Fibroblast of the aortic adventitia (primary cell): ENCODE measurements around the gene APPL2. TPM values are rescaled to one million over a fixed set of nuclear protein-coding genes. Genes with fewer than 3 reads are reported as not detected.
"Not testable (repeated sequence)": the region's sequence is repeated elsewhere in the genome, so short reads cannot be mapped to it uniquely, and the experiment has no call there.

Experiments
- DNase-seq: peaks from one replicate; pipeline ENCODE4 v3.0.0-alpha.2; 2010; ENCODE audit warnings: low read depth
- H3K4me3 ChIP-seq: 2 replicates; pipeline ENCODE4 v1.5.1; 2011; ENCODE audit warnings: low read depth, mild to moderate bottlenecking, control low read depth, low read length, moderate library complexity
- CTCF ChIP-seq: IDR thresholded peaks from 2 replicates; pipeline ENCODE4 v1.5.1; 2011; ENCODE audit warnings: mild to moderate bottlenecking, low read length, control low read depth, inconsistent platforms; ENCODE audit not compliant: insufficient read depth
- total RNA-seq: library from RNA; depleted of rRNA; stranded (reverse); fragments of >200 nt; gene quantifications from 2 replicates; pipeline ENCODE4 v1.2.3, GENCODE V29; 2012; ENCODE audit warnings: low replicate concordance

APPL2 gene
- total RNA-seq, 1 donor, result 48.5 TPM

GRCh38 chr12:105259226-105259625 lies 23.3 kb upstream of the APPL2 start:
- no peak for TF ChIP-seq CTCF
- H3K4me3 ChIP-seq, result no peak overlapping the region
- no peak for DNase-seq

GRCh38 chr12:105257321-105257728 lies 21.4 kb upstream of the APPL2 start:
- H3K4me3 ChIP-seq, result no peak overlapping the region
- TF ChIP-seq CTCF, result no peak
- DNase-seq, result peak; percentile 93

- TF ChIP-seq CTCF, result no peak
- no peak overlapping the region for H3K4me3 ChIP-seq
Measured at GRCh38 chr12:105256921-105257320, 20.9 kb upstream of the APPL2 start.

GRCh38 chr12:105256431-105256830 lies 20.5 kb upstream of the APPL2 start:
- not testable (repeated sequence) for H3K4me3 ChIP-seq, DNase-seq

More at GRCh38 chr12:105256921-105257320, 20.9 kb upstream of the APPL2 start:
- DNase-seq, result peak; percentile 88

- no peak for TF ChIP-seq CTCF
- H3K4me3 ChIP-seq, result no peak overlapping the region
- DNase-seq, result no peak
Measured at GRCh38 chr12:105256011-105256410, 20.0 kb upstream of the APPL2 start.

- H3K4me3 ChIP-seq, result no peak overlapping the region
- no peak for TF ChIP-seq CTCF
Measured at GRCh38 chr12:105253866-105254513, 18.0 kb upstream of the APPL2 start.

GRCh38 chr12:105252901-105253300 lies 16.9 kb upstream of the APPL2 start:
- peak; percentile 46 for DNase-seq
- H3K4me3 ChIP-seq, result no peak overlapping the region
- TF ChIP-seq CTCF, result no peak

More at GRCh38 chr12:105253866-105254513, 18.0 kb upstream of the APPL2 start:
- peak; percentile 74 for DNase-seq

- DNase-seq, H3K4me3 ChIP-seq: not testable (repeated sequence)
Measured at GRCh38 chr12:105245776-105246427, 9.9 kb upstream of the APPL2 start.
